SK-MEL-5 (cell line): ENCODE measurements around the gene M1AP. TPM values are rescaled to one million over a fixed set of nuclear protein-coding genes. Genes with fewer than 3 reads are reported as not detected.

ENCODE experiments used
- DNase-seq: peaks from one replicate; pipeline ENCODE4 v3.0.0-alpha.2; 2016; ENCODE audit warnings: low read depth, low spot score
- in situ Hi-C: cut with HindIII; loops from 2 replicates; pipeline ENCODE4 v1.10.0; 2016; ENCODE audit warnings: low sequenced_read_pairs, high pct_unique_total_duplicates, low pct_unique_long_range_greater_than_20kb
- polyA plus RNA-seq, 2 experiments: library from polyadenylated mRNA; depleted of rRNA; stranded (reverse); fragments of >200 nt; gene quantifications; 2 replicates each; pipeline ENCODE4 v1.2.3, GENCODE V29; 2015
- total RNA-seq: library from RNA; depleted of rRNA; stranded (reverse); fragments of >200 nt; shearing (Covaris generic); gene quantifications from 2 replicates; pipeline ENCODE4 v1.2.3, GENCODE V29; 2014; rRNA removed

The M1AP gene, protein sequence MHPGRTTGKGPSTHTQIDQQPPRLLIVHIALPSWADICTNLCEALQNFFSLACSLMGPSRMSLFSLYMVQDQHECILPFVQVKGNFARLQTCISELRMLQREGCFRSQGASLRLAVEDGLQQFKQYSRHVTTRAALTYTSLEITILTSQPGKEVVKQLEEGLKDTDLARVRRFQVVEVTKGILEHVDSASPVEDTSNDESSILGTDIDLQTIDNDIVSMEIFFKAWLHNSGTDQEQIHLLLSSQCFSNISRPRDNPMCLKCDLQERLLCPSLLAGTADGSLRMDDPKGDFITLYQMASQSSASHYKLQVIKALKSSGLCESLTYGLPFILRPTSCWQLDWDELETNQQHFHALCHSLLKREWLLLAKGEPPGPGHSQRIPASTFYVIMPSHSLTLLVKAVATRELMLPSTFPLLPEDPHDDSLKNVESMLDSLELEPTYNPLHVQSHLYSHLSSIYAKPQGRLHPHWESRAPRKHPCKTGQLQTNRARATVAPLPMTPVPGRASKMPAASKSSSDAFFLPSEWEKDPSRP
- 0.08 and 0.21 TPM in 2 replicates for total RNA-seq
- 0.15 and 0.52 TPM in 2 replicates for polyA plus RNA-seq (2015; cell fraction: cytosol; rRNA removed)
- polyA plus RNA-seq (2015; cell fraction: nucleus; rRNA removed), result 1.7 and 2.6 TPM in 2 replicates

DNA sequence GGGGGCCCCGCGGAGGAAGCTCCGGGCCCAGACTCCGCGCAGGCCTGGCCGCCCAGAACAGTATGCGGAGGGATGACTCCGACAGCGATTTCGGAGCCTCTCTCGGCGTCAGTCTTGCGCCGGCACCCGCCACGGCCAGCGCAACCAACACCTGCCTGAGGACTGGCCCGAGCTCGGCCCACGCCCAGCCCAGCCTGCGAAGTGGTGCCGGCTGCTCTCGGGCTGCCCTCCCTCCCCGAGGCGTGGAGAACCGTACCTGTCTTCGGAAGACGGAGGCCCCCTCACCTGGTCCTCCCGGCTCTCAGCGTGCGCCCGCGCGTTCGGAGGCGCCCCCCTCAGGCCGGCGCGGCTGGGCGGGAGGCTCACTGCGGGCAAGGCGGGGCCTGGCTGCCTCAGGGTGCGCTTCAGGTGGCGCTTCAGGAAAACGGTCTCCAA is at the start of gene M1AP:
M1AP (minus strand) TSS at position 322 of the 435 bp plus-strand sequence. CDS start 8,055 bp downstream, outside the sequence.
- no peak for DNase-seq
- in situ Hi-C loops, result no loop called here

DNA sequence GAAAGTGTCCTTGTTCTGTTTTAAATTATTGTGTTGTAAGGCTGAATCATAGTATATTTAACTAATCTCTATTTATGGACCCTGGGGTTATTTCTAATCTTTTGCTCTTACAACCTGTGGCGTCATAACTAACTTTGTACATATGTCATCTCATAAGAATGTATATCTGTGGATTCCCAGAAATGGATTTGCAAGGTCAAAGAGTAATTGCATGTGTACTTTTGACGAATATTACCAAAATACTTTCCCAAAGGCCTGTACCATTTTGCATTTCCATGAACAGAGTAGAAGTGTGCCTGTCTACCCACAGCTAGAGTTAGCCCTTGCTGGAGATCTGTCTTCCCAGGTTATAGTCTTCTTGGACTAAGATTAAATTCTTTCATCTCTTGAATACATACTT is 48.7 kb upstream of the M1AP start:
- in situ Hi-C loops, result loop anchor here (25.0 kb wide), 1 partner anchor 190 kb away; no protein-coding TSS in a partner anchor
- no peak for DNase-seq

DNA sequence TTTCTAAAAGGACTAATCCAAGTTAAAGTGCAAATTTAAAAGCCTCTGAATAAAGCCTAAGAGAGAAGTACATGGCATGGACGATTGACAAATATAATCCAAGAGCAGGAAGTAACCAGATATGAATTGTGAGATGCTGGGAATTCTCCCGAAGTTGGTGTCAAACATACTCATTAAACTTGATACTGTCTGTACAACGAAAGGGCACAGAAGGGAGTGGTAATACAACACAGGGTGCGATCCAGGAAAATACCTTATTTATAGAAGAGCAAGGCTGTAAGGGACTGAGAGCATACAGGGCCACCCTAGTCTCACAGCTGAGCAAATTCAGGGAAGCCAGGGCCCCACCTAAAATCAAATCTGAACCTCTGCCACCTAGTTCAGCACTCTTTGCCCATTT is 47.5 kb upstream of the M1AP start:
- no peak for DNase-seq
- in situ Hi-C loops, result loop anchor here (25.0 kb wide), 1 partner anchor 192 kb away; no protein-coding TSS in a partner anchor

DNA sequence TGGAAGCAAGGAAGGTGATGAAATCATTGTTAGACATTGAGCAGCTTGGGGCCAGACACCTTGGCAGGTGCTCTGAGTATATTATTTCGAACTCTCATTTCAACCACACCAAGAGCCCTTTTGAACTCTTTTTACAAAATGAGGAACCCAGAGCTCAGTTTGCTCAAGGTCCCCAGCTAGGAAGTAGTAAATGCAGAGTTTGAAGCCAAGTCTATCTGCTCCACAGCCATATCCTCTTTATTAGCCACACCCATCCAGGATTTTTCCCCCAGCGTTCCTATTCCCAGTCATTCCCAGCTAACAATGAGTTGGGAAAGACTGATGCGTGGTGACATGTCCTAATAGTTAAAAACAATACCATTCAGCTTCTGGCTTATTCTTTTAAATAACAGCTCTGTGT is 46.2 kb upstream of the M1AP start:
- in situ Hi-C loops, result loop anchor here (25.0 kb wide), 1 partner anchor 193 kb away; no protein-coding TSS in a partner anchor
- DNase-seq, result no peak

DNA sequence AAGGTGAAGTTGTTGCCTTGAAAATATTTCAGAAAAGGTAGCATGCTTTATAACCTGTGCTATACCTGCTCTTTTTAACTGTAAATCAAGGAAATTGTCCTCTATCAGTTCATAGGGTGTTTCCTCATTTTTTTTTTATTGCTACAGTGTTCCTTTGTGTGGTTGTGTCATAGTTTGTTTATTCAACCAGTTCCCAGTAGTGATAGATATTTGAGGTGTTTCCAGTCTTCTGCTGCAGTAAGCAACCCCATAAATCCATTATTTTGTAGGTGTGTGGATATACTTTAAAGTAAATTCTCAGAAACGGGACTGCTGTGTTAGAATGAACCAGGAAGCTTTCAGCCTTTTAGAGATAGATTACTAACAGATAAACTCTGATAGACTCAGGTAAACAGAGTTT is 45.5 kb upstream of the M1AP start:
- in situ Hi-C loops, result loop anchor here (25.0 kb wide), 1 partner anchor 194 kb away; no protein-coding TSS in a partner anchor
- DNase-seq, result no peak

DNA sequence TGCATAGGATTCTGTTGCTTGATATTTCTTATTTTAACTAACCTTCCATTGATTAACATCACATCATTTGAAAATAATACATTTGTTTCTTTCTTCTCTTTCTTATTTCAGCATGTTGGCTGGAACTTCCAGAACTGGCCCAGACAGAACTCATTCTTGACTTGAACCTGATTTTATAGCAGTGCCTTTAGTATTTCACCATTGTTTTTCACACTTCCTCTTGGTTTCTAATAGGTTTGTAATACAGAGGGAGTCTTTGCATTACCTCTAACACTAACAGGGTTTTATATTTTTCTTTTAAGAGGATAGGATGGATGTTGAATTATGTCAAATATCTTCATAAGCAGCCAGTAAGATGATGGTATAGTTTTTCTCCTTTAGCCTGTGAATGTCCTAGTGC is 45.1 kb upstream of the M1AP start:
- no peak for DNase-seq
- in situ Hi-C loops, result loop anchor here (25.0 kb wide), 1 partner anchor 194 kb away; no protein-coding TSS in a partner anchor

DNA sequence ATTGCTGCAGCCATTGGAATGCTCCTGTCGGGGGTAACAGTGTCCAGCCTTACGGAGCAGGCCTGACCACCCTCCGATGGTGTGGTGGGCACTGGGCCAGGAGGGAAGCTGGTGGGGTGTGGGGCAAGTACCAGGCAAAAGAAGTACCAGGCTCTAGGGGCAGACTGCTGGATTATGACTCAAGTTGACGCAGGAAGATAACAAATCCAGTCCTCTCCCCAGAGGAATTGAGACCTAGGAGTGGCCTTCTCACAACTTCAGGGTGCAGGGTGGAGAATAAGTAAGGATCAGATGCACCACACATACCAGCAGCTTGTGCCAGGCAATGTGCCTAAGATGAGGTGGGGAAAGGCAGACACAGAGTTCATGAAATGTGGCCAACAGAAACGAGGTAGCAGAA is 43.8 kb upstream of the M1AP start:
- in situ Hi-C loops, result loop anchor here (25.0 kb wide), 1 partner anchor 195 kb away; no protein-coding TSS in a partner anchor
- DNase-seq, result no peak

DNA sequence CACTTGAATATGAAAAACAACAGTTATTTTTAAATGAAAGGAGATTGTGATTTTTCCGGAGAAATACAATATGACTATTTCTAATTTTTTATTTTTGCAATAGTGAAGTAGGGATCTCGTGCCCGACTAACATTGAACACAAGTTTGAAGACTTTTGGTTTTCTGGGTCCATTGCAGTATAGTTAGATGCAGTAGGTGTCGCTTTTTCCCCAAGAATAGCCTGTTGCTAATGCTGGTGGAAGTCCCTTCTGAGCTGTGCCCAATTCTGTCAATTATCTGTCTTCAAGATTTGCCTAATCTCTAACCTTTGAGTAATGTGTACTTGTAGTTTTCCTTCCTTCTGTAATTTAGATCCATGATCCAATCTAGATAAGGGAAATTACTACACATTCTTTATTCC is 42.4 kb upstream of the M1AP start:
- peak; percentile 83 for DNase-seq
- in situ Hi-C loops, result loop anchor here (25.0 kb wide), 1 partner anchor 197 kb away; no protein-coding TSS in a partner anchor

DNA sequence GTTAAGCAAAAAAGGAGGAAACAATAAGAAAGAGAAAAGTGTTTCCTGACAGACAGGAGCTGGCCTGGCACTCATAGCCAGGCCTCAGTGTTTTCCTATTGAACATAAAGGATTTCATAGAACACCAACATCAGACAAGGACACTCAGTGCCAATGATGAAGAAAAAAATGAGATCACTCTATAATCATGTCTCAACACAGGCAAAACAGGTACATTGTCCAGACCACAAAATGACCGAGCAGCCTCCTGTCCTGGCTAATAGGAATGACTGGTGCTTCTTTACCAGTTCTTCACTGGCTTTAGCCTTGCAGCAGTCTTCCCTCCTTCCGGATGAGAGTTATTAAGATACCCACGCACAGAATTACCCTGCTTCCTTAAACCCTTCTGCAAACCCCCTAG is 41.5 kb upstream of the M1AP start:
- DNase-seq, result no peak
- in situ Hi-C loops, result loop anchor here (25.0 kb wide), 1 partner anchor 198 kb away; no protein-coding TSS in a partner anchor

DNA sequence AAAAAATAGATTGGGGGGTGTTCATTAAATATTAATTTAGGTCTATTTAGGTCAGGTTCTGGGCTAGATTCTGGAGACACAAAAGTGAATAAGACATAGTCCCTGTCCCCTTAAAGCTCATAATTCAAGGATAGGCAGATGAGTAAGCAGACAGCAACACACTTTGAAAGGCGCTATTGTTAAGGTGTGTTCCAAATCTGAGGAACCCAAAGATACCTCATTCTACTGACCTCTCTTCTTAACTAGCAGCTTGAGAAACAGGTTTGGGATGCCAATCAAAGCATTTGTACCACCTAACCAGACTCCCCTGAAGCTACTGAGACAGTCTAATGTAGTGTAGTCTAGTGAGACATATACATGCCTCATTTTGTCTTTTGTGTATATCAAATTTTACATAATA is 40.8 kb upstream of the M1AP start:
- in situ Hi-C loops, result loop anchor here (25.0 kb wide), 1 partner anchor 198 kb away; no protein-coding TSS in a partner anchor
- peak; percentile 8 for DNase-seq

DNA sequence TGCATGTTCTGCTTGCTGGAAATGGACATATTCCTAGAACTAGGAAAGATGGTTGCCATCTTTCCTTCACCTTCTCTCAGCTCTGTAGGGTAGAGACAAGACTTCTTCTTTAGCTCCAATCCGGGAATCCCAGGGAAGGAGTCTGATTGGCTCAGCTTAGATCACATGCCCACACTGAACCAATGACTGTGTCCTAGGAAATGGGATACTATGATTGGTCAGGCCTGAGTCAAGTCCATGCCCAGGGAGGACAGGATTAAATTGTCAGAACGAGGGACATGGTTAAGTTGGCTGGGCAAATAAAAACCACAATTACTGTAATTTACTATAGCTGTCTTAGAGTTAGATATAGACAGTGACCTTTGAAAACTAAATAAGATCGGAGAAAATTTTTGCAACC is 37.3 kb upstream of the M1AP start:
- in situ Hi-C loops, result loop anchor here (25.0 kb wide), 1 partner anchor 202 kb away; no protein-coding TSS in a partner anchor
- no peak for DNase-seq

DNA sequence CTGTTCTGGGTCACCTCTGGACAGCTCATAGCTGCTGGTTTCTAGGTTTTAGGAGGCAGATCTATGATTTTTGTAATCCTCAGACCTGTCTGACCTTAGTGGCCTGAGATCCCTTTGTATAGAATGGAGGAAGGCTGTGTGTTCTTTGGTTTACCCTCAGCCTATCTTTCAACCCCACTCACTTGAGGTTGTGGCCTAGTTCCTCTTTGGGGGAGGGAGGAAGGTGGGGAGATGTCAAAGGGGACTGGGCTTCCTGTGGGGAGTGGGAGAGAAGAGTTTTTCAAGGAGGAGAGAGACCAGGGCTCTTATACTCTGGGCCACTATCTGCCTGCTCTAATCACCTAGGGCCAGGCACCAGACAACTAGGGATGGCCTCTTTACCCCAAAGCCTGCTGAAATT is 34.4 kb upstream of the M1AP start:
- DNase-seq, result no peak
- in situ Hi-C loops, result loop anchor here (25.0 kb wide), 1 partner anchor 205 kb away; no protein-coding TSS in a partner anchor

DNA sequence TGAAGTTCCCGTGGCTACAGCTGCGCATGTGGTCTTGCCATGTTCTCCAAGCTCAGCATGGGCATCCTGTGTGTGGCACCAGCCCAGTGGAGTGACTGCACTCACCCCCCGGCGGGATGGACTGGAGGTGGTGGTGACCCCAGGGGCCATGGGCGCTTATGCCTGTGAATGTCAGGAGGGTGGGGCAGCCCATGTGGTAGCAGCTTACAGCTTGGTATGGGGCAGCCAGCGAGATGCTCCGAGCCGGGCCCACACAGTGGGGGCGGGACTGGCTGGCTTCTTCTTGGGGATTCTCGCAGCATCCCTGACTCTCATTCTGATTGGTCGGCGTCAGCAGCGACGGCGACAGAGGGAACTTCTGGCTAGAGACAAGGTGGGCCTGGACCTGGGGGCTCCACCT is 31.5 kb upstream of the M1AP start:
- in situ Hi-C loops, result loop anchor here (25.0 kb wide), 1 partner anchor 208 kb away; no protein-coding TSS in a partner anchor
- DNase-seq, result no peak

DNA sequence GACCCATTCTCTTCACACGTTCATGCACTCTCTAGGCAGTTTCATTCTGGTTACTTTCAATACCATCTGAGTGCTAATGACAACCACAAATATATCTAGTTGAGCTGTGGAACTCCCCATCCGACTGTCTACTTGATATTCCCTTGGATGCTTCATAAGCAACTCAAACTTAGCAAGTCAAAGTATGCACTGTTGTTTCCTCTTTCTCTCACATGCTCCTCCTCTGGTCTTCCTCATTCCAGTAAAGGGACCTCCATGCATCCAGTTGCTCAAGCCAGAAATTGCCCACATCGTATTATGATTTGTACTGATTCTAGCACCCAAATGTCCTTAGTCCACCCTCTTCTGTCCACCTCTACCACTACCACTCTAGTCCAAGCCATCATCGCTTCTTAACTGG is 28.2 kb upstream of the M1AP start:
- in situ Hi-C loops, result loop anchor here (25.0 kb wide), 1 partner anchor 211 kb away; no protein-coding TSS in a partner anchor
- DNase-seq, result no peak

DNA sequence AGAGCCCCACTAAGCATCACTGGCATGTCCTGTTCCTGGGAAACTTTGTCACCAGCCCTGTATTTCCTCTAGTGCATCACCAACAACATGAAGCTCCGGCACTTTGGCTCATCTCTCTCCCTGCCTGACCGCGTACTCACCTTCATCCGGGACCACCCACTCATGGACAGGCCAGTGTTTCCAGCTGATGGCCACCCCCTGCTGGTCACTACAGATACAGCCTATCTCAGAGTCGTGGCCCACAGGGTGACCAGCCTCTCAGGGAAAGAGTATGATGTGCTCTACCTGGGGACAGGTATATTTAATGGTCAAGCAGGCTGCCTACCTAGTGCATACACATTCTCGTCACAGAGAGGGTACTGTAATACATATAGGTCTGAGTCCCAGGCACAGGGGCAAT is 27.0 kb upstream of the M1AP start:
- in situ Hi-C loops, result loop anchor here (25.0 kb wide), 1 partner anchor 212 kb away; no protein-coding TSS in a partner anchor
- peak; percentile 20 for DNase-seq

DNA sequence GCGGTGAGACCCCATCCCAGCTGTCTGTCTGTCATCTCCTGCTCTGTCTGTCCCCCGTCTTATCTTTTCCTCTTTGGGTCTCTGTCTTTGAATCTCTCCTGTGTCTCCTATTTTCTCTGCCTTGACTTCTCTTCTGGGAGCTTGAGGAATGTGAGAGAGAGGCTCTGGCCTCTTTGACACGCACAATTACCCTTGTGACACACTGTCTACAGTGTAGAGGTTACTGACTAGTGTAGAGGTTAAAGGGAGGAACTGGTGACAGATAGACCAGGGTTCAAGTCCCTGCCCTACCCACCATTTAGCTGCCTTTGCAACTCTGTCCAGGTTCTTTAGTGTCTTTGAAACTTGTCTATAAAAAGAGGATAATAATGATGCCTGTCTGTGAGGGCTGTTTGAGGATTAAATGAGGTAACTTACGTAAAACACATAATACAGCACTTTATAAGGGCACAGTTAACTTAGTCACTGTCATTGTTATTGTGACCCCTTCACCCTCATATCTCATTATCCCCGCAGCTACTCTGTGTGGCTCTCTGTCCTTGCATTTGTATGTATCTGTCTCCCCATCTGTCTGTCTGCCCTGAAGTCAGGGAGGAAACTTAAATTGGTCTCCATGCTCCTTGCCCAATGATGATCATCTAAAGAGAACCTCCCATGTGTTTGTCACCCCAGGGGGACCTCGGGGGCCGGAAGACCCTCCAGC is 25.8 kb upstream of the M1AP start:
- in situ Hi-C loops, result no loop called here
- DNase-seq, result no peak

DNA sequence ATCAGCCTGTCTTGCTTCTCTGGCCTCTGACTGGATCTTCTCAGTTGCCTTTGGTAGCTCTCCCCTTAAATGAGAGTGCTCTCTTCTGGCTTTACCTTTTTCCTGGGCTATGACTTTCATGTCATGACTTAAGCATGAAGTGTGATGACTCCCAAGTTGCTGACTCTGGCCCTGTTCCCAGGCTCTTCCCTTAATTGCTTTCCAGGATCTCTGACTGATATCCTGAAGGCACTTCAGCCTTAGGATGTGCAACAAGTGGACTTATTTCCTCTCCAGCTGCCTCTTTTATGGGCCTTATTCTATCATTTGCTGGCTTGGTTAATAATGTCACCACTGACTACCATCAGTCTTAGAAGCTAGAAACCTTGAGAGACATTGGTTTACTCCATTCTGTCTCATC is 23.3 kb upstream of the M1AP start:
- in situ Hi-C loops, result no loop called here
- no peak for DNase-seq

DNA sequence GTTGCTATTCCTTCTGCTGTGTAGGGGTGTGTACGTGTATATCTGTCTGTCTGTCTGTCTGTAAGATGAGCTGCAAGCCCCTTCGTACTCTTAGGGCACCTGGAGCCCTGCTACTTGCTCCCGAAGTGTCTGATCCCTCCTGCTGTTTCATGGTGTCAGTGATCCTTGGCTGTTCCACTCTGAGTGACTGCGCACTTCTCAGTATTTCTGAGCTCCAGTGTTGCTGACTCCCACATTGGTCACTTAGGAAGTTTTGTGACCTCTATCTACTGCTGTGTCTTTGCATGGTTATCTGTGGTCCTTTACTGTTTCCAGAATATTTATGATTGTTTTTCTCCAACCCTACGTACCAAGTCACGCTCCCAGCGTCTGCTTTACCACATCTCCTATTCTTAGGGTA is 22.1 kb upstream of the M1AP start:
- DNase-seq, result no peak
- in situ Hi-C loops, result no loop called here
